Measurements from ENCODE around the gene SRMS. TPM values are rescaled to one million over a fixed set of nuclear protein-coding genes. Genes with fewer than 3 reads are reported as not detected.
A peak's percentile ranks its signal among the peaks of the same experiment; 100 is the strongest.

The SRMS gene
- total and polyA plus RNA-seq, 2 donors (not counting 3 experiments of a cell fraction or from before 2014, with no cell fraction given) = not detected

- H3K9ac ChIP-seq (replicated peaks; ENCODE audit: extremely low read depth, insufficient read depth, low read length) = peak overlapping the region; percentile 81
- H3K4me2 ChIP-seq (ENCODE audit: insufficient read depth, low read length) = peak overlapping the region; percentile 69
- dilution Hi-C loops (cut with MboI; ENCODE audit: extremely low pct_ligation_motif_present, low sequenced_read_pairs) (no loop called here), intact Hi-C loops (cut with micrococcal nuclease) (loop anchor here (1.0 kb wide), 2 partner anchors 25 to 421 kb away; no protein-coding TSS in a partner anchor)
- H4K20me1 ChIP-seq (replicated peaks; ENCODE audit: control insufficient read depth, extremely low read depth, insufficient read depth, low read length) = no peaks in the 10 kb centered on the region
- H3K27ac ChIP-seq (ENCODE audit: insufficient read depth, low read depth, low read length) = peak overlapping the region; percentile 25
- CTCF ChIA-PET = interaction anchor here (0.6 to 2.5 kb wide), 12 partner anchors 9 to 459 kb away, joined by 3 to 28 read pairs (median 3); partner anchors contain the start of gene PTK6
- no peak overlapping the region for H2AFZ ChIP-seq (ENCODE audit: low read depth, low read length)
- H3K79me2 ChIP-seq (ENCODE audit: control insufficient read depth, insufficient read depth, low read length) = peaks cover 16% of the 10 kb centered on the region
- BruUV-seq (replicated peaks) = TSS peak; percentile 87
- DNase-seq (ENCODE audit: low read depth, low spot score) (peak; percentile 37), FAIRE-seq (peak; percentile 72)
- peak overlapping the region; percentile 60 to 77 (median 69) for H3K4me3 ChIP-seq (replicated peaks in 1 of 3; ENCODE audit: insufficient read depth in 1 of 3, low read depth in 1 of 3, low read length in 3 of 3)
- H3K36me3 ChIP-seq (ENCODE audit: control insufficient read depth in 2 of 2, extremely low read depth in 1 of 2, insufficient read depth in 2 of 2, low read length in 2 of 2) = peaks cover 0 to 2% of the 10 kb centered on the region in 2 experiments
- peaks cover 12% of the 10 kb centered on the region for H3K4me1 ChIP-seq (ENCODE audit: control insufficient read depth, extremely low read depth, insufficient read depth, low read length)
- H3K9me3 ChIP-seq (replicated peaks; ENCODE audit: control insufficient read depth, insufficient read depth, low read length) = no peaks in the 10 kb centered on the region
- TF ChIP-seq POLR2AphosphoS5 (IDR thresholded peaks at IDR 0.05; ENCODE audit: insufficient read depth, low read depth, low read length) = peak; percentile 1
- TF ChIP-seq GATA2 (IDR thresholded peaks at IDR 0.05; ENCODE audit: insufficient read depth, insufficient read length, low read depth, low read length) = no peak
- TF ChIP-seq MAX (IDR thresholded peaks at IDR 0.05; ENCODE audit: insufficient read depth, insufficient read length) = no peak
- H3K9me1 ChIP-seq (replicated peaks; ENCODE audit: control insufficient read depth, extremely low read depth, insufficient read depth, low read length) = no peaks in the 10 kb centered on the region
- no peaks in the 10 kb centered on the region for H3K27me3 ChIP-seq (ENCODE audit: control insufficient read depth in 2 of 2, insufficient read depth in 2 of 2, low read length in 2 of 2)
- POLR2A ChIA-PET = interaction anchor here (0.6 to 2.0 kb wide), 4 partner anchors 8 to 137 kb away, joined by 3 to 9 read pairs (median 4); partner anchors contain the start of gene RTEL1
These were observed 26.5 kb downstream of the SRMS start for GRCh38 chr20:63520934-63521601.

- no TSS peak for BruUV-seq (replicated peaks)
- intact Hi-C loops (cut with micrococcal nuclease) (loop anchor here (1.0 kb wide), 2 partner anchors 24 to 422 kb away; no protein-coding TSS in a partner anchor), dilution Hi-C loops (cut with MboI; ENCODE audit: extremely low pct_ligation_motif_present, low sequenced_read_pairs) (no loop called here)
- Histone ChIP-seq H3K79me2 (ENCODE audit: control insufficient read depth, insufficient read depth, low read length) (peaks cover 16% of the 10 kb centered on the region), H3K4me1 (ENCODE audit: control insufficient read depth, extremely low read depth, insufficient read depth, low read length) (peaks cover 12% of the 10 kb centered on the region), H4K20me1 (replicated peaks; ENCODE audit: control insufficient read depth, extremely low read depth, insufficient read depth, low read length) (no peaks in the 10 kb centered on the region), H3K27ac (ENCODE audit: insufficient read depth, low read depth, low read length) (peak within 1 kb of the TSS; percentile 25), H3K36me3 (ENCODE audit: control insufficient read depth in 2 of 2, extremely low read depth in 1 of 2, insufficient read depth in 2 of 2, low read length in 2 of 2) (peaks cover 0 to 2% of the 10 kb centered on the region in 2 experiments), H3K9me3 (replicated peaks; ENCODE audit: control insufficient read depth, insufficient read depth, low read length) (no peaks in the 10 kb centered on the region), H3K9me1 (replicated peaks; ENCODE audit: control insufficient read depth, extremely low read depth, insufficient read depth, low read length) (no peaks in the 10 kb centered on the region), H3K4me2 (ENCODE audit: insufficient read depth, low read length) (peak within 1 kb of the TSS; percentile 69), H3K4me3 (replicated peaks in 1 of 3; ENCODE audit: insufficient read depth in 1 of 3, low read depth in 1 of 3, low read length in 3 of 3) (peak within 1 kb of the TSS; percentile 60 to 77 (median 69)), H3K9ac (replicated peaks; ENCODE audit: extremely low read depth, insufficient read depth, low read length) (peak within 1 kb of the TSS; percentile 81), H2AFZ (ENCODE audit: low read depth, low read length) (peak within 1 kb of the TSS; percentile 86), H3K27me3 (ENCODE audit: control insufficient read depth in 2 of 2, insufficient read depth in 2 of 2, low read length in 2 of 2) (no peaks in the 10 kb centered on the region)
- ChIA-PET POLR2A (interaction anchor here (0.6 to 2.0 kb wide), 7 partner anchors 9 to 170 kb away, joined by 3 to 9 read pairs (median 3); partner anchors contain the start of gene RTEL1), CTCF (interaction anchor here (0.6 to 2.5 kb wide), 11 partner anchors 9 to 460 kb away, joined by 3 to 28 read pairs (median 3); partner anchors contain the start of gene PTK6)
- TF ChIP-seq CTCF (IDR thresholded peaks at IDR 0.05; ENCODE audit: extremely low read depth in 1 of 2, insufficient read depth in 1 of 2, low read depth in 1 of 2, low read length in 2 of 2) (no peak), POLR2A (IDR thresholded peaks at IDR 0.05; ENCODE audit: low read depth, low read length) (peak; percentile 95), MYC (IDR thresholded peaks at IDR 0.05; ENCODE audit: low read depth, low read length) (no peak), POLR2AphosphoS5 (IDR thresholded peaks at IDR 0.05; ENCODE audit: insufficient read depth, low read depth, low read length) (peak; percentile 98), JUN (IDR thresholded peaks at IDR 0.05; ENCODE audit: borderline replicate concordance, insufficient read depth, insufficient read length, low read depth) (no peak), FOS (IDR thresholded peaks at IDR 0.05; ENCODE audit: borderline replicate concordance, insufficient read depth, low read length) (no peak), MAX (IDR thresholded peaks at IDR 0.05; ENCODE audit: insufficient read depth, insufficient read length) (no peak), EZH2 (IDR thresholded peaks at IDR 0.05; ENCODE audit: borderline replicate concordance, low read depth, low read length, severe bottlenecking) (no peak)
- FAIRE-seq (peak; percentile 80), DNase-seq (ENCODE audit: low read depth, low spot score) (peak; percentile 68)
These were observed 27.0 kb downstream of the SRMS start, which contains the start of gene PPDPF for GRCh38 chr20:63520504-63520933. Gene PPDPF, plus strand, starts transcription at chr20:63520765. Its CDS starts 544 bp downstream, at chr20:63521309.

Measured in endothelial cell of umbilical vein (primary cell).